Mesothelial cell of epicardium (in vitro differentiated cells): ENCODE data around the gene OR7G2. TPM values are rescaled to one million over a fixed set of nuclear protein-coding genes. Genes with fewer than 3 reads are reported as not detected.
A peak's percentile ranks its signal among the peaks of the same experiment; 100 is the strongest.

Source experiments
- DNase-seq, 2 experiments: peaks; one replicate each; pipeline ENCODE4 v3.0.0; 2021; ENCODE audit warnings: low spot score in 2 of 2; ENCODE audit not compliant: unreplicated experiment in 2 of 2
- H3K27ac Mint-ChIP-seq: 2 replicates; pipeline ENCODE4 v1.8.0; 2021; ENCODE audit warnings: mixed read lengths
- H3K27me3 Mint-ChIP-seq: 2 replicates; pipeline ENCODE4 v1.8.0; 2021; ENCODE audit warnings: low read depth, mixed read lengths
- H3K36me3 Mint-ChIP-seq: 2 replicates; pipeline ENCODE4 v1.8.0; 2021; ENCODE audit warnings: mixed read lengths
- H3K4me1 Mint-ChIP-seq: 2 replicates; pipeline ENCODE4 v1.8.0; 2021; ENCODE audit warnings: mixed read lengths
- H3K4me3 Mint-ChIP-seq: 2 replicates; pipeline ENCODE4 v1.8.0; 2021; ENCODE audit warnings: mild to moderate bottlenecking, moderate library complexity, mixed read lengths
- H3K9me3 Mint-ChIP-seq: 2 replicates; pipeline ENCODE4 v1.8.0; 2021; ENCODE audit warnings: mixed read lengths
- CTCF ChIP-seq: fragments of 200-600 bp; sonication (generic); IDR thresholded peaks from one replicate; pipeline ENCODE4 v1.5.0; 2021; ENCODE audit warnings: antibody characterized with exemption; ENCODE audit not compliant: unreplicated experiment
- total RNA-seq: library from RNA; stranded (reverse); gene quantifications from 3 replicates; pipeline ENCODE4 v1.2.1, GENCODE V29; 2021

The OR7G2 gene
- total RNA-seq, 1 donor from 2014 or later: not detected

- H3K36me3 Mint-ChIP-seq: peaks cover 90% of the 10 kb centered on the region
Measured at GRCh38 chr19:9148697-9149096, 41.4 kb upstream of the OR7G2 start.

DNA sequence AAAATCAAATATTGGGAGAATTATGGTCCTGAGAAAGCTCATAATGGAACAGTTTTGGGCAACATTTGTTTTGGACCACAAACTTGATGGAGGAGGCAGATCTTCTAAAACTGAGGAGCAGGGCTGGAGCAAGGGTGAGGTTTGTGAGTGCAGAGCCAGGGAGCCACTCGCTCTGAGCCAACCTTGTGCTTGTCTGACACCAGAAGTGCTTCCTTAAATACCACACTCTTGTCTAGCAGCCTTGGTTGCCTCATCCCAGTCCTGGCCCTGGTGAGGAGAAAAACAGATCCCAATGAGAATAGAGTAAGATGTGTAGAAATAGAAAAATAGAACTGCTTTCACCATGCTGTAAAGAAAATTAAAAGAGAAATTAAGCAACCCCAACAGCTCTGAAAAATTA is 39.6 kb upstream of the OR7G2 start:
- TF ChIP-seq CTCF: no peak
- Mint-ChIP-seq H3K27ac (no peak overlapping the region), H3K4me1 (peaks cover 2% of the 10 kb centered on the region), H3K36me3 (peaks cover 86% of the 10 kb centered on the region), H3K27me3 (no peaks in the 10 kb centered on the region), H3K9me3 (peaks cover 77% of the 10 kb centered on the region), H3K4me3 (no peak overlapping the region)
- no peak for DNase-seq

More at GRCh38 chr19:9148697-9149096, 41.4 kb upstream of the OR7G2 start:
- no peak for DNase-seq
- Mint-ChIP-seq H3K4me3 (no peak overlapping the region), H3K4me1 (no peaks in the 10 kb centered on the region), H3K27me3 (no peaks in the 10 kb centered on the region), H3K27ac (no peak overlapping the region), H3K9me3 (peaks cover 84% of the 10 kb centered on the region)
- TF ChIP-seq CTCF: no peak

DNA sequence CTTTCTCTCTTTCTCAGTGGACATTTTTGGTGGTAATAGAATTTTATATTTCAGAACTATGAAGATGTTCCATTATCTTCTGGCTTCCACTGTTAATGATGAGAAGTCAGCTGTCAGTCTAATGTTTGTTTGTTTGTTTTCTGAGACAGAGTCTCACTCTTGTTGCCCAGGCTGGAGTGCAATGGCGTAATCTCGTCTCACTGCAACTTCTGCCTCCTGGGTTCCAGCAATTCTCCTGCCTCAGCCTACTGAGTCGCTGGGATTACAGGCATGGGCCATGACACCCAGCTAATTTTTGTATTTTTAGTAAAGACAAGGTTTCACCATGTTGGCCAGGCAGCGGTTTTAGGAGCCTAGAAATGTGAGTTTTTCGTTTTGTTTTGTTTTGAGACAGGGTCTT is 37.6 kb upstream of the OR7G2 start:
- H3K36me3 Mint-ChIP-seq: peaks cover 70% of the 10 kb centered on the region

GRCh38 chr19:9140159-9140874 is 33.0 kb upstream of the OR7G2 start, which contains the start of gene ZNF317:
Gene ZNF317 (plus strand): TSS chr19:9140397. CDS start chr19:9156017, 15,620 bp downstream.
- no peak for TF ChIP-seq CTCF
- DNase-seq: peak; percentile 82 to 83
- H3K36me3 Mint-ChIP-seq: peaks cover 30% of the 10 kb centered on the region
- H3K27me3 Mint-ChIP-seq: peaks cover 3% of the 10 kb centered on the region
- H3K4me1 Mint-ChIP-seq: peaks cover 16% of the 10 kb centered on the region
- peaks cover 19% of the 10 kb centered on the region for H3K9me3 Mint-ChIP-seq
- H3K4me3 Mint-ChIP-seq: peak within 1 kb of the TSS; percentile 97
- peak within 1 kb of the TSS; percentile 97 for H3K27ac Mint-ChIP-seq

More for the DNA sequence above, 37.6 kb upstream of the OR7G2 start:
- no peak for TF ChIP-seq CTCF
- Mint-ChIP-seq H3K4me3 (no peak overlapping the region), H3K4me1 (peaks cover 13% of the 10 kb centered on the region), H3K27me3 (no peaks in the 10 kb centered on the region), H3K9me3 (peaks cover 58% of the 10 kb centered on the region), H3K27ac (no peak overlapping the region)
- DNase-seq: no peak

- H3K4me3 Mint-ChIP-seq: peak overlapping the region; percentile 97
- no peak for DNase-seq
- H3K9me3 Mint-ChIP-seq: peaks cover 15% of the 10 kb centered on the region
- H3K27me3 Mint-ChIP-seq: peaks cover 3% of the 10 kb centered on the region
- H3K36me3 Mint-ChIP-seq: peaks cover 23% of the 10 kb centered on the region
- peak overlapping the region; percentile 97 for H3K27ac Mint-ChIP-seq
- peaks cover 16% of the 10 kb centered on the region for H3K4me1 Mint-ChIP-seq
- no peak for TF ChIP-seq CTCF
Measured at GRCh38 chr19:9139609-9140158, 32.4 kb upstream of the OR7G2 start.
